HG03108 (cell line): ENCODE measurements around the gene SEMG2.

Experiments
- ATAC-seq: cut with Tn5 transposase; IDR thresholded peaks from one replicate; pipeline ENCODE4 v1.9.1; 2021; ENCODE audit warnings: moderate library complexity; ENCODE audit not compliant: unreplicated experiment

SEMG2 gene, protein sequence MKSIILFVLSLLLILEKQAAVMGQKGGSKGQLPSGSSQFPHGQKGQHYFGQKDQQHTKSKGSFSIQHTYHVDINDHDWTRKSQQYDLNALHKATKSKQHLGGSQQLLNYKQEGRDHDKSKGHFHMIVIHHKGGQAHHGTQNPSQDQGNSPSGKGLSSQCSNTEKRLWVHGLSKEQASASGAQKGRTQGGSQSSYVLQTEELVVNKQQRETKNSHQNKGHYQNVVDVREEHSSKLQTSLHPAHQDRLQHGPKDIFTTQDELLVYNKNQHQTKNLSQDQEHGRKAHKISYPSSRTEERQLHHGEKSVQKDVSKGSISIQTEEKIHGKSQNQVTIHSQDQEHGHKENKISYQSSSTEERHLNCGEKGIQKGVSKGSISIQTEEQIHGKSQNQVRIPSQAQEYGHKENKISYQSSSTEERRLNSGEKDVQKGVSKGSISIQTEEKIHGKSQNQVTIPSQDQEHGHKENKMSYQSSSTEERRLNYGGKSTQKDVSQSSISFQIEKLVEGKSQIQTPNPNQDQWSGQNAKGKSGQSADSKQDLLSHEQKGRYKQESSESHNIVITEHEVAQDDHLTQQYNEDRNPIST

GRCh38 chr20:45221076-45221475 is at the start of gene SEMG2:
SEMG2 (plus strand) TSS chr20:45221373; CDS start chr20:45221390, 17 bp downstream.
- no peak for ATAC-seq

DNA sequence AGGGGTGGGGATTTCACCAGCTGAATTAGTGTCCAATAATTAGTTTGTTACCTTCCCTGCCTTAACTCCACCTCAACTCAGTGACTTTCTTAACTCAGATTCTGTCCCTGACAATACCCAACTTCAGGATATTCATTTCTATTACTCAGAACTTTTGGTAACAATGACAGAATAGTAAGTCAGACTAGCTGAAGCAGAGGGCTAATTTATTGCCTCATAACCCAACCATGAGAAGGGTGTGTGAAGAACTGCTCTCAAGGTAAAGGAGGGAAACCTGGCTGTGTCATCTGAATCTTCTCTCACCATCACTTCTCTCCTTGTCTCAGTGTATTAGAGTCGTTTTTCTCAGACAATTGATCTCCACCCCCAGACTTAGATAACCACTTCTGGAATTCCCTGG is 47.7 kb upstream of the SEMG2 start:
- no peak for ATAC-seq

GRCh38 chr20:45174434-45175364 is 46.5 kb upstream of the SEMG2 start, which contains the start of gene PI3:
PI3 (plus strand) TSS chr20:45174902; CDS start chr20:45174923, 21 bp downstream.
- no peak for ATAC-seq

DNA sequence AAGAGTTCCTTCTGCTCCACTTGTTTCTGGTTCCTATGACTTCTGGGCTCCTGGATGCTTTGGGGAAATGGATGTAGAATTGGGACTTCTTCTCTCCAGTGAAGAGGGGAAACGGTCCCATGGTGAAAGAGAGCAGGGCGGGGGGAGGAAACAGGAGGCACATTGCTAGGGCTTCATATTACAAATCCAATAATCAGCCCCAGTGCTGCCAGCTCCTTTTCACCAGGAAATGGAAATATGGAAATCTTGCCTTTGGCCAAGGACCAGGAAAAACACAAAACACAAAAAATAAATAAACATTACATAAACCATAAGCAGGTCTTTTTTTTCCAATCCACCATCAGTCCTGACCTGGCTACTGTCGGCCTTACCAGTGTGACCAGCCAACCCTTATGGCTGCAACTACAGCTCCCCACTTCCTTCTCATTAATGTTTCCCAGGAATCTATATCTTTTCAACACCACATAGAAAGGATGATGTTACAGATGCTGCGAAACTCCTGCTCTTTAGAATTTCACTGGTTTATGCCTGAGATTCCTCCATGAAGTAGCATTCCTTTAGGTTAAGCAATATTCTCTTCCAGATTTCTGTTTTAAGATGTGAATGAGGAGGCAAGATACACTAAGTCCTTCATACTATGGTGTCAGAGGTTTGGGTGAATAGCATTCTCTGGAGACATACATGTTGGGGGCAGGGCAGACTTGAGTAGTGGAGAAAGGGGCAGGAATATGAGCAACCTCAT is 44.5 kb upstream of the SEMG2 start:
- no peak for ATAC-seq

DNA sequence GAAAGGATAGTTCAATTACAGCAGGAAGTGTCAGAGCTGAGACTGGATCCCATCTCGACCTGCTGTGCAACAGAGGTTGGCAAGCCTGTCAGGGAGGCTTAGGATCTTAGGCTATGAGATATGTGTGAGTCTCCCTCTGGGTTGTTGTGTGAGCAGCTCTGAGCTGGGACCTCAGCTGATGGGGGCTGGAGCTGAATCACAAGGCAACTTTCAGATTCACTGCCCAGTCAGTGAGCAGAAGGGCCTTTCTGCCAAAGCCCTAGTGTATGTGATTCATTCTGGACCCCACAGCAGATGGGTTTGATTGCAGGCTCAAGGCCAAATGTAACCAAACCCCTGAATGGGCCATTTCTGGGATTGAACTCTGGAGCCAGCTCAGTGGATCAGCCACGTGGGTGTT is 42.0 kb upstream of the SEMG2 start:
- no peak for ATAC-seq

DNA sequence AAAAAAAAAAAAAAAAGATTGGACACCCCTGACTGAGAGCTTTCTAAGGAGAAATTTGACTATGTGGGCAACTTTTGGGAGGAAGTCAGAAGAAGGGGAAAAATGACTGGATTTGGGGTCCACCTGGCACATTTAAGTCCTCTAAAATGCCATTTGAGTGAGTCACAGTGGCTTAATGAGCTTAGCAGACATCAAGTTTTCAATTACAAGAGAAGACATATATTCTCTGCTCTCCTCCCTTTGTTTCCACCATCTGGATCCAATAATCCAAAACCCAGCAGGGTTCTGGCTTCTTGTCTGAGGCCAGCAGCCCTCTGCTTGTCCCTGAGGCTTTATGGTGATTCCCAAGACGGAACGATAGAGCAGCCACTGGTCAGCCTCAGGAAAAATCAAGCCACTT is 39.5 kb upstream of the SEMG2 start:
- ATAC-seq, result no peak

GRCh38 chr20:45183084-45183483 is 38.1 kb upstream of the SEMG2 start:
- no peak for ATAC-seq

DNA sequence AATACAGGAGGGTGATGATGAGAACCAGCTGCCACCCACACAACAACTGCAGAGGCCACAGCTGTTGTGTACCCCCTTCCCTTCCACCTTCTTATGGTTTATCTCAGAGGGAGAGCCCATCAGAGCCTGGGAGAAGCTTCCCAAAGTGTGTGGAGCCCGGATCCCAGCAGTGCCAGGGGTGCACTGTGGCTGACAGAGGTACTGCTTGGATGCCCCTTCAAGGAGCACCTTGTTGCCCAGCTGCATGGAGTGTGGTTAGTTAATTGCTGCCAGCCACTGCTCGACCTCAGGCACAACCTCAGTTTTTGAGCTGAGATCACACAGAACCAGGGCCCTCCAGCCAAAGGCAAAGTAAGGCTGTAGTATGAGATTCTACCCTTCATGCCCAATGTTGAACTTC is 33.5 kb upstream of the SEMG2 start:
- ATAC-seq, result no peak

DNA sequence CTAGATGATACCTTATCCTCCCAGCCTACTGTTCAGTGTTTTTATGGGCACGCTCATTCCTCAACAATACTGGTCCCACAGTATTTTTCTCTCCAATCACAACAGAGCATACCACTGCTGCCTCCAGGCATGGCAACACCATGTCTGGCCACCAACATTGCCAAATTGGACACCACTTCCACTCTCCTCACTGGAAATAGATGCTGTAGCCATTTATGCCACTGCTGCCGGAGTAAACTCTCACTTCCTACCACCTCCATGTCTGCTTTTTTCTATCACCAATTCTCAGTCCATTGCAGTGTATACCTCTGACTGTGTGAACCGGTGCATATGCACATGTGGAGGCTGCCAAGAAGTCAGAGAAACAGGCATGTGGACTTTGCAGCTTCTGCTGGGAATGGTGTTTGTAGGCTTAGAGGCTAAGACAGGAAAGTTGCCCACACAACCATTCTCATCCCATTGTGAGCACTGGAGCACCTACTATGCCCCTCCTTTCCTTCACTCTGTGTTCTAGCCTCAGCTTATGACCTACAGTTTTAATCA is 32.0 kb upstream of the SEMG2 start:
- no peak for ATAC-seq

DNA sequence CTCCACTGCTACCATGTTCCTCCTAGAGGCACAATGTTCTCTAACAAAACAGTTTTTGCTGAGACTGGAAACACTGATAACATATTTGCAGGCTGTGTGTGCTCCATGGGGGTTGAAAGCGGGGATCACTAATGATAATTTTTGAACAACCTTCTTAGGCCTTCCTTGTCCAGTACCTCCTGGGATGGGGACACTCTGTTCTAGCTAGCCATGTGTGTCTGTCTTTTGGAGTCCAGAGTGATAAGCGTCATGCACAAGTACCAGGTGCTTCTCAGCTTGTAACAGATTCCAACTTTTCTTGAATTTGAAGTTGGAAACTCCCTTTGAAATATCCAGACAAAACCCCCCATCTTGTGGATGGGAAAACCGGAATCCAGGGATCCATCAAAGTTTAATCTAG is 31.3 kb upstream of the SEMG2 start:
- no peak for ATAC-seq

DNA sequence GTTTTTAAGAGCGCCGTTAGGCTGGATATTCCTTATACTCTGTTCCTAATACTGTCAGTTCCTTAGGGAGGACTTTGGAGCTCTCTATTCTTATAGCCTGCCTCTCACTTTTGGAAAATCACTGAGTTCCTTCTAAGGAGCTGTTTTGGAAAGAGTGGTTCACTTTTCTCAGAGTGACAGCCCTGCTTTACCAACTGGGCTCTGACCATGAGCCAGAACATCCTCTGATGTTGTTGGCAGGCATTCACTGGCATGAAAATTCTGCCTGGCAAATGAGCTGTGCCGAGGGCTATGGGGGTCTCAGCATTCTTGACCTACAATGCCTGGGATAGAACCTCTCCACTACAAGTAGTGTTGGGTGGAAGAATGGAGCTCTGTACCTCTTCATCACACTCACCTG is 29.2 kb upstream of the SEMG2 start:
- ATAC-seq, result no peak

DNA sequence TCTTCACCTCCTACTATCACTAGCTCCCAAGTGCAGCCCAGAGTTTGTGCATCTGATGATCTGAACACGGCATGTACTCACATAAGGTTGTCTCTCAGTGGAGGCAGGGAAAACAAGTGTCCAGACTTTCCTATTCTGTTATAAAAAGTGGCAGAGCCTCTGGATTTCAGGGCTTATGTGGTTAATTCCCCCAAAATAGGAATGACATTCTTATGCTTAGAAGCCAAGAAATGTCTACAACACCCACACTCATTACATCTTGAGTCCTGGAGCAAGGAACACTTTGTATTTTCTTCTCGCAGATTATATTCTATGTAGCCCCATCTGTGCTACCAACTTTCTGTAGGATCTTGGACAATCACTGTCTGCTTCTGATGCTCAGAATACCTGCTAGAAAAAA is 27.8 kb upstream of the SEMG2 start:
- no peak for ATAC-seq

DNA sequence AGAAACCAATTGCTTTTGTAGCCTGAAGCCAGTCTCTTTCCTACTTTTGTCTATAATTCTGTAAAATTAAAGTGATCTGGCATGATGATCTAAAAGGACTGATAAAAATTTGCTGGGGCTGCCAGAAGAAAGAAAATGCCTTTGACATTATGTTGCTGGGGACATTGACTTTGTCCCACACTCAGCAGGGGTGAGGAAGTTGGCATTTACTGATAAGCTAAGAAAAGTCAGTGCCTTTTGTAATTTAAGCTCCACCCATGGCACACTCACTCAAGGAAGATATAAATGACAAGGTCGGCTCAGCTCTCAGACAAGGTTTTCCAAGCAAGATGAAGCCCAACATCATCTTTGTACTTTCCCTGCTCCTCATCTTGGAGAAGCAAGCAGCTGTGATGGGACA is 14.4 kb upstream of the SEMG2 start, which contains the start of gene SEMG1:
TSS of gene SEMG1 (plus strand) at position 309 of the 400 bp plus-strand sequence. CDS start at position 330, 21 bp downstream.
- ATAC-seq, result no peak

DNA sequence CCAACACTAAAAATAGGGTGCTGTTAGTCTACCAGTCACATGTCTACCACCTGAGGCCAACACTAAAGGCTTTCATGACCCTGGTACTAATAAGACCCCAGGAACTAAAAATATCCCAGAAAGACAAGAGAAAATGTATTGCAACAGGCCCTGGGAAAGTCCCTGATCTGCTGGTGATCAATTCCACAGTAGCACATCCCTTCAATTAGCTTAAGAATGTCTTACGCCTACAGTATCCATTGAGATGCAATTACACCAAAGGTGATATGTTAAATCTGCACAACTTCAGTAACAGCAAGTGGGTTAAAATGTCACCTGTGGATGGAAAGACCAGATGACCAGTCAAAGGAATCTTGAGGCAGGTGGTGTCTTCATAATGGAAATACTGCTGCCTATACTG is 11.2 kb upstream of the SEMG2 start:
- no peak for ATAC-seq

- ATAC-seq, result no peak
Observed at GRCh38 chr20:45211569-45212474, 9.4 kb upstream of the SEMG2 start.

GRCh38 chr20:45212836-45213235 is 8.3 kb upstream of the SEMG2 start:
- ATAC-seq, result no peak

DNA sequence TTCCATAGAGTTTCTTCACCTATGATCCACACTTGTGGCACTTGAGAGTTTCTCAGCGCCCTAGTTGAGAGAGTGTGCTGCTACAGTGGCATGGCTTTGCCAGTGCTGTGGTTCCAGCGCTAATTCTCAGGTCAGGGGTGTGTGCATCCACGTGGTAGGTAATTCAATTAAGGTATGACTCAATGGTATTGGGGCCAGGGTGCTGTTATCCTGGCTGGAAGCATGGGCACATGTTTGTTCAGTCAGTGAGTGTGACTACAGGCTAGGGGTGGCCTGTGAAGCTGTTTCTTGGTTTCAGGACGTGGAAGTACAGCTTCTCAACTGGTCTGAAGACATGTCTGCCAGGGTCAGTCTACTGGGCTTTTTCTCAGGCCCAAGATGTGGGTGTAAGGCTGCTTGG is 3.0 kb upstream of the SEMG2 start:
- ATAC-seq, result no peak

DNA sequence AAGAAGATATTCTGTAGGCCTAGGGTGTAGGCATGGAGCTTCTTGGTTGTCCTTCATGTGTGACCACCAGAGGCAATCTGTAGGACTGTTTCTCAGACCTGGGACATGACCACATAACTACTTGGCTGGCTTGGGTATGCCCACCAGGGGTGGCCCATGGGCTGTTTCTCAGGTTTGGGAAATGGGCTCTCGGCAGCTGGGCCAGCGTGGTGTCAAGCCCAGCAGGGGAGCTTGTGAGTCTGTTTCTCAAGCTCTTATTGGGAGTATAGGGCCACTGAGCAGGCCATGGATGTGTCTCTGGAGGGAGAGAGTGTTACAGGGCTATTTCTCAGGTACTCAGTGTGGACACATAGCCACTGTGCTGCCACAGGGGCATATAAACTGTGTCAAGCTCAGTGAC is 2.5 kb upstream of the SEMG2 start:
- no peak for ATAC-seq

GRCh38 chr20:45223136-45223535 is 2.0 kb downstream of the SEMG2 start:
- no peak for ATAC-seq
